GOT3 (cell line): ENCODE results near the gene MCF2L2.
"Not testable (repeated sequence)": the region's sequence is repeated elsewhere in the genome, so short reads cannot be mapped to it uniquely, and the experiment has no call there.

ENCODE experiments used
- DNase-seq: peaks from one replicate; lab custom pipeline; 2025; ENCODE audit warnings: mixed read lengths; lab: John Stamatoyannopoulos, UW

The MCF2L2 gene, protein sequence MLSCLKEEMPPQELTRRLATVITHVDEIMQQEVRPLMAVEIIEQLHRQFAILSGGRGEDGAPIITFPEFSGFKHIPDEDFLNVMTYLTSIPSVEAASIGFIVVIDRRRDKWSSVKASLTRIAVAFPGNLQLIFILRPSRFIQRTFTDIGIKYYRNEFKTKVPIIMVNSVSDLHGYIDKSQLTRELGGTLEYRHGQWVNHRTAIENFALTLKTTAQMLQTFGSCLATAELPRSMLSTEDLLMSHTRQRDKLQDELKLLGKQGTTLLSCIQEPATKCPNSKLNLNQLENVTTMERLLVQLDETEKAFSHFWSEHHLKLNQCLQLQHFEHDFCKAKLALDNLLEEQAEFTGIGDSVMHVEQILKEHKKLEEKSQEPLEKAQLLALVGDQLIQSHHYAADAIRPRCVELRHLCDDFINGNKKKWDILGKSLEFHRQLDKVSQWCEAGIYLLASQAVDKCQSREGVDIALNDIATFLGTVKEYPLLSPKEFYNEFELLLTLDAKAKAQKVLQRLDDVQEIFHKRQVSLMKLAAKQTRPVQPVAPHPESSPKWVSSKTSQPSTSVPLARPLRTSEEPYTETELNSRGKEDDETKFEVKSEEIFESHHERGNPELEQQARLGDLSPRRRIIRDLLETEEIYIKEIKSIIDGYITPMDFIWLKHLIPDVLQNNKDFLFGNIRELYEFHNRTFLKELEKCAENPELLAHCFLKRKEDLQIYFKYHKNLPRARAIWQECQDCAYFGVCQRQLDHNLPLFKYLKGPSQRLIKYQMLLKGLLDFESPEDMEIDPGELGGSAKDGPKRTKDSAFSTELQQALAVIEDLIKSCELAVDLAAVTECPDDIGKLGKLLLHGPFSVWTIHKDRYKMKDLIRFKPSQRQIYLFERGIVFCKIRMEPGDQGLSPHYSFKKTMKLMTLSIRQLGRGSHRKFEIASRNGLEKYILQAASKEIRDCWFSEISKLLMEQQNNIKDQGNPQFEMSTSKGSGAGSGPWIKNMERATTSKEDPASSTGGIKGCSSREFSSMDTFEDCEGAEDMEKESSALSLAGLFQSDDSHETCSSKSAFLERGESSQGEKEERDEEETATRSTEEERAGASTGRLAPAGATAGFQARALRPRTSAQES

DNA sequence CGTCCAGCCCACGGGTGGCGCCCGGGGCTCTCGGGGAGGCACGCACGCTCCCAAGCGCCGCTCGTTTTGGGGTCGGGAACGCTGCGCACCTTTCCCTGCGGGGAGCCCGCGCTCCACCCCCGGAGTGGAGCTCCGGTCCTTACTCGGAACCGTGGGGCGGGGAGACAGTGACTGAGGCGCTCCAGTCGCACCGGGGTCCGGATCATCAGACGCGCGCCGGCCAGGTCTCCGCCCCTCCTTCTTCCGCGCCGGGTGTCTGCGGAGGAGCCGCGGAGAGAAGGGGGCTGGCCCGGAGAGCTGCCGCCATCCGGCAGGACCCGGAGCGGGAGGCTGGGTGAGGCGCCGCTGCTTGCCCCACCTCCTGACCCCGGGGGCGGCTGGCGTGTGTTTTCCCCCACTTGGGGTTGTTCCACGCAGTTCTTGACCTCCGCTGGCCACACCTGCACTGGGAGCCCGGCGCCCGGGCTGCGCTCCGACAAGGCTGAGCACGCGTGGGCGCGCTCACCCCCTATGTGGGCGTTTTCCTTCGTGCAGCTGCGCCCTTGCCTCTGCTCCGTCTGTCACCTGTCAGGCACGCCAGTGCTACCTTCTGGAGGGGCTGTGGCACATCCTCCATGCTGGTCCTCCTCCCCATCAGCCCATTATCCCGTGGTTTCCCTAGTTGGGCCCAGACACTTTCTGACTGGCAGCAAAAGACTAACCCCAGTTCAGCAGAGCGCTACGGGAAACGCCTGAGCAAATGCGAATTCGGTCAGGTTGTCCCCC lies at the start of gene MCF2L2:
MCF2L2 (minus strand) TSS at position 173 of the 765 bp plus-strand sequence. CDS start 642 bp downstream, outside the sequence.
- peak; percentile 6 for DNase-seq

DNA sequence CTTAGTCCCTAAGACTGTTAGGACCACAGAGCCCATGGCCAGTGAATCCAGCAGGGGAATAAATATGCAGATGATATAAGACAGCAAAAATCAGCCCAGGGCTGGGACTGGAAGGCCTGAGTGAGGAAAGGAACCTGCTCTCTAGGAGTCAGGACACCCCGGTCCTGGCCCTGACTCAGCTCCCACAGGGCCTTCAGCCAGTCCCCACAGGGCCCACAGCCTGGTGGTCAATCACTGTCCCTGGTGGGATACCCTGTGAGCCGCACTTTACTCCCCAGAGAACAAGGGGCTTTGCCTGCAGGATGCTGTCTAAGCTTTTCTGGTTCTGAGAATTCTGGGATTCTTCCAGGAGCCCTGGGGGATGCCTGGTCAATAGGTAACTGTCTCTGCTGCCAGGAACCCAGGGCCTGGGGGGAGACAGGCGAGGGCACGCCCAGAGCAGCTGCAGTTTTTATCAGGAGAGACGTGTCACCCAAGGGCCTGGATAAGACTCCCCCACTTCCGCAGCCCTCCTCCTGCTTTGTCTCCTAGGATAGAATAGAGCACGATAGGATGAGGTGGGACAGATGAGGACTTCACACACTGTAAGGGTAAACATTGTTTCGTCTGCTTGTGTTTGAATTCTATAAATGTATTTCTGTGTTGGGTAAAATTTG lies 49.5 kb upstream of the MCF2L2 start:
- DNase-seq, result no peak

DNA sequence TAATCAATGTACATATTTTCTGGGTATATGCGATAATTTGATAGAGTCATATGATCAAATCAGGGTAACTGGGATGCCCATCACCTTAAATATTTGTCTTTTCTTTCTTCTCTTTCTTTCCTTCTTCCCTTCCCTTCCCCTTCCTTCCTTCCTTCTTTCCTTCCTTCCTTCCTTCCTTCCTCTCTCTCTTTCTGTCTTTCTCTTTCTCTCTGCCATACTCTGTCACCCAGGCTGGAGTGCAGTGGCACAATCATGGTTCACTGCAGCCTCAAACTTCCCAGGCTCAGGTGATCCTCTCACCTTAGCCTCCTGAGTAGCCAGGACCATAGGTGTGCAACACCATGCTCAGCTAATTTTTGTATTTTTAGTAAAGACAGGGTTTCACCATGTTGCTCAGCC lies 47.3 kb upstream of the MCF2L2 start:
- not testable (repeated sequence) for DNase-seq

DNA sequence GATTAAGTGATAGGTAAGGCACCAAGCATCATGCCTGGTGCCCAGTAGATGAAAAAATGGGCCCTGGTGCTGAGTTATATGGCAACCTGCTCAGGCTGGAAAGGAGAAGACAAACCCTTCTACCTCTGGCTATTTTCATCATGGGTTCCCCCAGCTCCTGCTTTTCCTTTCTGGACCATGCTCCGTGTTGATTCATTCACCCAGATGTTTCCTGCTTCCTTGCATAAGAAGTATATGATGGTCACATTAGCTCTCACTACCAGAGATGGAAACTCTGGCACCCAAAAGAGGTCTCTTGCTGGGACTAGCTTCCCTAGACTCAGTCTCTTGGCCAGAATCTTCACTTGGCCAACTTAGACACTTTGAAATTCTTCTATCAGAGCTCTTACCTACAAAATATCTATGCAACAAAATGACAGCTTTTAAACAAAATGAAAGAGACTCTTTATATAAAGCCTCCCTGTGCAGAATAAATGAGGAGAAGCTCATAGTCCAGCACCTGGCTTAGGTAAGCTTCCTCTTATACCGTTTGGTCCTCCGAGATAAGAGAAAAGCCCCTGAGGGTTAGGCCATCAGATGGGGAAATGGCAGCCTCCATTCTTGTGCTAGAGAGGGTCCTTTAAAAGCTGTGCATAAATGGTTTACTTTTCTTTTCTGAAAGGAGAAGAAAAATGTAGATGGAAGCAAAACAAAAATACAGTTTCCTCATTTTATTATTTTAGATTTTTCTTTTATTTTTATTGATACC lies 46.8 kb upstream of the MCF2L2 start:
- DNase-seq, result no peak

DNA sequence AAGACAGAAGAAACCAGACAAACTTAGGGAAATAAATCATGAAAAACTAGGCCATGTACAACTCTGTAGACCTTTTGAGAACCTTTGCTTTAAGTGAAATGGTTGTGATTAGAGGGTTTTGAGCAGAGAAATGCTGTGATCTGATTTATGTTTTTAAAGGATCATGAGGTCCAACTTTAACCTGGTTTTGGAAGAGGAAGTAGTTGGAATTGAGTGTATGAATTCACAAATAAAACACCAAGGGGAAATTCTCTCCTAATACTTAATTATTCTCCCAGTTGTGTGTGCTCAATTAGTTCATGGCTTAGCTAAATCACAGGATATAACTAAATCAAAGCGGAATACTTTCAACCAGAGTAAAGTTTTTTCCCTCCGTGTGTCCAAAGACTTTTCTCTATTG lies 45.5 kb upstream of the MCF2L2 start:
- DNase-seq, result no peak

DNA sequence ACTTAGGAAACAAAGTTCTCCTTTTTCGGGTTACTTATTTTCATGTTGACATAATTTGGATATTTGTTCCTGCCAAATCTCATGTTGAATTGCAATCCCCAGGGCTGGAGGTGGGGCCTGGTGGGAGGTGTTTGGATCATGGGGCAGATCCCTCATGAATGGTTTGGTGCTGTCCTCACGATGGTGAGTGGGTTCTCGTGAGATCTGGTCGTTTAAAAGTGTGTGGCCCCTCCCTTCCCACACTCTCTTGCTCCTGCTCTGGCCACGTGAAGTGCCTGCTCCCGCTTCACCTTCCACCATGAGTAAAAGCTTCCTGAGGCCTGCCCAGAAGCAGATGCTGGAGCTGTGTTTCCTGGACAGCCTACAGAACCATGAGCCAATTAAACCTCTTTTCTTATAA lies 43.7 kb upstream of the MCF2L2 start:
- no peak for DNase-seq

DNA sequence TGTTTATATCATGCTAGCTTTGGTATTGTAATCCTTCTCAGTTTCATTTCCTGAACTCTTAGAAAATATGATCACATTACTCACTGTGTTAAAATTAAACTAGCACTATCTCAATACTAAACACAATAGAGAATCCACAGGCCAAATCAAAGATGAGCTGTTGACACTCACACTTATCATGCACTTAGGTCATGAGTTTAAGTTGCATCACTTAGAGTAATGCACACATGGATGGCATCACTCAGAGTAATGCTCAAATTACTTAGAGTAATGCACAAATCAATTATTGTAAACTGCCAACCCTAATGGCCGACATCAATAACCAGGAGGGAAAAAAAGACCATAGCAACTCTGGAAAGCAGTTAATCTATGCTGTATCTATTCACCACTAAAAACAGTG lies 40.0 kb upstream of the MCF2L2 start:
- no peak for DNase-seq

DNA sequence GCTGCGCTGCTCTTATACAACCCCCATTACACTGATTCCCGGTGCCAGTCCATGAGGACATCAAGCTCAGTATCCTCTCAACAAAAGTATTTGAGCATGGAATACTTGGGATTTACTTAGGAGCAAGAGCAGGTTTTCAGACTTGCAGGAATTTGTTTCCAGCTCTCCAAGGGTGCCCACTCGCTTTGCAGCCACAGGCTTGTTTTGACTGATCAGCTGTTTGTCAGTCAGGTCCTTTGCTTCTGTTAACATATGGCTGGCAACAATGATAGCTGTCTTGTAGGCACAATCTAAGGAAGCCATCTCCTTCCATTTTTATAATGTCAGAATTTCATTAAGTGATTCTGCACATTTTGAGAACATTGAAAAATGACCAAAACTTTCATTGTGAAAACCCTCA lies 38.2 kb upstream of the MCF2L2 start:
- DNase-seq, result no peak

DNA sequence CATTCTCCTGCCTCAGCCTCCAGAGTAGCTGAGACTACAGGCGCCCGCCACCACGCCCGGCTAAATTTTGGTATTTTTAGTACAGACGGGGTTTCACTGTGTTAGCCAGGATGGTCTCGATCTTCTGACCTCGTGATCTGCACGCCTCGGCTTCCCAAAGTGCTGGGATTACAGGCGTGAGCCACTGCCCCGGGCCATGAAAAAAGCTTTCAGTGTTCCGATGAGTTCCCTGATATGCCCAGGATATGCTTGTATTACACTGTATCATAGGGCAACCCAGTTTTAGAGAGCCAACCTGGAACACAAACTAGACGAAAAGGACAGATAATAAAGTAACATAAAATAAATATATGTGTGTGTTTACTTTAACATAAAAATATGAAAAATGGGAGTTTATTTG lies 37.3 kb upstream of the MCF2L2 start:
- DNase-seq, result not testable (repeated sequence)

DNA sequence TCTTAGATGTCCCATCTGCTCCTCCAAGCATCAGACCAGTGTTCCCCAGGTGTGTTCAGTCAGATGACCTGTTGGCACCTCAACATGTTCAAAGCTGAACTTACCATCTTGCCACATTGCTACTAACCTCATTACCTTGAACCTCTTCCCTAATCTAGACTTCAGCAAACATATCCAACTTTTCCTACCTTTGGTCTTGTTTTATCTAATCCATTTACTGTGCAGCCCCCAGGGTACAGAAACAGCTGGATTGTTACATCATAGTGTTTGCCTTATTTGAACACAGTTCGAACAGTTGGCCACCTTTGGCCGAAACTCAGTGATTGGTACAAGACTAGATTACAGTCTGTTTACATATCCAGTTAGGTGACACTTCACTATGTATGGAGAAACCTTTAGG lies 36.1 kb upstream of the MCF2L2 start:
- DNase-seq, result no peak

DNA sequence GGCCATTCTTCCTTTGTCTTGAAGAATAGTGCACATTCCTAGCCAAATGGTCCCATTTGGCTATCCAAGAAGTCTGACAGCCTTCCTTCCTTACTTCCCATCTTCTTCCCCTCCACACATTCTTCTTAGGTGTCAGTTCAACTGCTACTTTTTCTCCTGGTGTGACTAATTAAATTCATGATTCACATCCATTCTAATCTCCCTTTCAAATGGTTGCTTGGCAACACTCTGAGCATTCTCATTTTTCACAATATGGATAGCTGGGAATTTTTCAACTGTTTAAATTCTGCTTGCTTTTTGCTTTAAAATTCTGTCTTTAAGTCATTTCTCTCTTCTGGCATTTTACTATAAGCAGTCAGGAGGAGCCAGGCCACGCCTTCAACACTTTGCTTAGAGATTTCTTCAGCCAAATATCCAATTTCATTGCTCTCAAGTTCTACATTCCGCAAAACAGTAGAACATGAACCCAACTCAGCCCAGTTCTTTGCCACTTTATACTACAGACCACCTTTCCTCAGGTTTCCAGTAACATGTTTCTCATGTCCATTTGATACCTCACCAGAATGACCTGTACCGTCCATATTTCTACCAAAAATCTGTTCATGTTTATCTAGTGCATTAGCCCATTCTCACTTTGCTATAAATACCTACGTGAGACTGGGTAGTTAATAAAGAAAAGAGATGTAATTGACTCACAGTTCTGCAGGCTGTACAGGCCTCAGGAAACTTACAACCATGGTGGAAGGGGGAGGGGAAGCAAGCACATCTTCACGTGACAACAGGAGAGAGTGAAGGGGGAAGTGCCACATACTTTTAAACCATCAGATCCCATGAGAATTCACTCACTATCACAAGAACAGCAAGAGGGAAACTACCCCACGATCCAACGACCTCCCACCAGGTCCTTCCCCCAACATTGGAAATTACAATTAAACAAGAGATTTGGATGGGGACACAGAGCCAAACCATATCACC lies 31.9 kb upstream of the MCF2L2 start:
- DNase-seq, result no peak

DNA sequence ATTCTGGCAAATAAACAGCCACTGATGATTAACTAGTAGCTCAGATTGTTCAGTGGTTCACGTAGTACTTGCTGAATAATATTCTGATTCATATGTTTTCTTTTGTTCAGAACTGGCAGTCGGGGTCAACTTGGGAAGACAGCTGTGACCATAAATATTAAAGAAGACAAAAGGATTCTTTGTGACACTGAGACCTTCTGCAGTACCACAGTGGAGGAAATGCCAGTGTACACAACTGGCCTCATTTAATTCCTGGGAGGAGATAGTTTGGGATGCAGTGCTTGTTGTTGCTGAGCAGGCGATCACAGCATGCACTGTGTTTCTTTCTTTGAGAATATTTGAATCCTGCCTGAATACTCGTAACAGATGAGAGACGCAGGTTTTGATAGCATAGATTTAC lies 26.7 kb upstream of the MCF2L2 start:
- no peak for DNase-seq

DNA sequence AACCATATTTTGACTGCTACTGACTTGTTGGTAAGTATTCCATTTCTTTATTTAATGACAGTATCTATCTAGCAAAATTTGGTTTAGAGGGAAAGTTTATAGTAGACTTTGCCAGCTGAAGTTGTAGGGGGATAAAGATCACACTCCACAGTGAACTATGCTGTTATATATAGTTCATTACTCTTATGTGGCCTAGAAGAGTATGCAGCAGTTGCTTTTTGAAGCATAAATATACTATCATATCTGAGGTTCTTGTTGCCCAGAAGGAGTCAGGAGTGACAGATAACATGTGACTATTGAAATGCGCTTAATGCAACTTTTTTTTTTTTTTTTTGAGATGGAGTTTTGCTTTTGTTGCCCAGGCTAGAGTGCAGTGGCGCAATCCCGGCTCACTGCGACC lies 25.6 kb upstream of the MCF2L2 start:
- DNase-seq, result no peak

DNA sequence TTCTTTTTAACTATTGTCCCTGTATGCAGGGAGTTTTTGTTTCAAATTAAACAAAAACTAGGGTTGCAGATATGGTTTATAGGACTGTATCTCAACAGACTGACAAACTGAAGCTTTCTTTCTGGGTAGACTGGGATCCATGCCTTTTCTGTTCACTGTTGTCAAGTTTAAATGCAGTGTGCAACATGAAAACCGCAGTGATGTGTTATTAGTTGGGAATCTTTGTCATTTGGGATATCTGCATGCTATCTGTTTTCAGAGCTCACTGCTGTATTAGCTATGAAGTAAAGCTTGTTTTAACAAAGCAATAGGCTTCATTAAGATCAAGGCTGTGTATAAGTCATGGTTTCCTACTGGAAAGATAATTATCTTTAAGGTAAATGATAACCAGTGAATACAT lies 21.4 kb upstream of the MCF2L2 start:
- no peak for DNase-seq

DNA sequence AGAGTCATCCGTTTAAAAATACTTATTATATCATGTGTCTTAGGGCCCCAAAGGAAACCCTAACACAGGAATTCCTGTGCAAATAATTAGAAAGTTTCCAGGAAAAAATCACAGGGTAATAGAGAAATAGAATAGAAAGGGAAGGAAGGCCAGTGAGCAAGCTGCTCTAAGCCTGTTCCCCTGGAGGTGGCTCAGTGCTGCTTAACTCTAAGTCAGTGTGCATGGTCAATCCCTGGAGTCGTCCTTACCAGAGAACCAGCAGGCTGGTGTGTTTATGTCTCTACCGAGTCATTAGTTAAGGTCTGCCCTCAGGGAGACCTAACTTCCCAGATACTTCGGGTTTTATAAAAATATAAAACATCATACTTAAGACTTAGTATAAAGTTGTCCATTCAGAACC lies 21.0 kb upstream of the MCF2L2 start:
- no peak for DNase-seq

DNA sequence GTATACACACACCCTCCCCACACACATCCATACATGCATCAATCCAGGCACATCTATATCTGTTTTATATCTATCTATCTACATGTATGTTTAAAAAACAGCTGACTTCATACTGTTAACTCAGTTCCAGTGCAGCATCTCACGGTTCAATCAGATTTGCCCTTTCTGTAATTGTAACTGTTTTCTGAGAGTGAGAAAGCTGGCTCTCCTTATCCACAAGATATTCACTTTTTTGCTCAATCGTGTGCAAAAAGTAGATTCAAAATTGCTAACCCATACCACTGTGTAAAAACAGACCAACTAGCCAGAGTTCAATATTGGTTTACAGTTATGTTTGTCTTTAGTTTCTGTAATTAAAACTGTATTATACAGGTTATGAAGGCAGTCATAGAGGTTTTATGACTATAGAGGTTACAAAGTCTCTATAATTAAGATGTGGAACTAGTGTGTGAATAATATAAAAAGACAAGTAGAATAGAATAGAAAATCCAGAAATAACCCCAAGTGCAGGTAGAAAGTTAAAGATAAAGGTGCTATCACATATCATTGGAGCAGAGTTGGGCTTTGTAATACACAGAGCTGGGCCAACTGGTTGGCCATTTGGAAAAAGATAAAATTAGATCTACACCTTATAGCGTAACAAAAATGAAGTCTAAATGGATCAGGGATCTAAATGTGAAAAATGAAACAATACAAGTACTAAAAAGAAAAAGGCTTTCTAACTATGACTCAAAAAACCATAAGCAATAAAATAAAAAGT lies 20.1 kb upstream of the MCF2L2 start:
- DNase-seq, result no peak

DNA sequence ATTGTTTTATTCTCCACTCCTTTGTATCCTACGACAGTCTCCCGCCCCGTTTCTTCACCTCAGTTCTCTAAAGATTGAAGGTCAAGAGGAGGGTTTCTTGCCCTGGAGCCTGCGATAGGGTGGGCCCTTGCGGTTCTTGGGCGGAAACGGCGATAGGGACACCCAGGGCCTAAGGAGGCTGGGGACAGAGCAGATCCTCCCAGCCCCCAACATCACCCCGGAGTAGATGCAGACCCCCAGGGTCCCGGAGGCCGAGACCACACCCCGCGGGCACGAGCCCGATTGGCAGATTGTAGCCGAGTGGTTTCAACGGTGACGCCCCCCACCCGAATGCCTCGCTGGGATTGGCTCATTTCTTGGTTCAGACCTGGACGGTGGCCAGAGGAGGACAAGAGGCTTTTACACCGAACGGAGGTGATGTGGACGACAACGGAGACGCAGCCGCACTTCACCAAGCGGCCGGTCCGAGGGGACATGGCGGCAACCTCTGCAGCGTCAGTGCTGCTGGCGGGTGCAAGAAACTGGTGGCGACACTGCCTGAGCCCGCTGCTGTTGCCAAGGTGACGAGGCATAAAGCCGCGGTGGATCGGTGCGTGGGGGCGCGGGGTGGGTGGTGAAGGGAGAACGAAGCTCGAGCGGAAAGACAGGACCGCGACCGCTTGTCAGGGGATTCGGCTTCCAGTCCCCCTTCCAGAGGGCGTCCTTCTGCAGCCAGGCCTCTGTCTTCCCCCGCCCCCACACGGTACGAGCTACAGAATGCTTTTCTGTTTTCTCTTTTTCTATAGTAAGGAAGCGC lies 19.0 kb upstream of the MCF2L2 start:
- DNase-seq, result peak; percentile 65

DNA sequence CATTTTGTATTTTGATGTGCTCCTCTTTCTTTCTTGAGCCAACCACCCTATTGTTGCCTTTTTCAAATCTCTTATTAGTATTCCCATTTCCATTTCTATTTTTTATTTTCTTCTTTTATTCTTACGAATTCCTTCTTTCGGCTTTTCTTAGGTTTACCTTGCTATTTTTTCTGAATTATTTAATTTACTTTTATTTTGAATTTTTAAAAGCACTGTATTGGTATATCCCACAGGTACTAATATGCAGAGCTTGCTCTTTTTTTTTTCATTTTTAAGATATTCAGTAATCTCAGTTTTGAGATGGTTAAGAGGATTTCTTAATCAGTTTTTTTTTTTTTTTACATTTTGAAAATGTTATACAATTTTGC lies 18.4 kb upstream of the MCF2L2 start:
- DNase-seq, result no peak
